Measurements from ENCODE around the gene UBA1.

GRCh38 chrX:47186096-47186740, 7.4 kb upstream of the UBA1 start:
- TF ChIP-seq CBX5 (IDR thresholded peaks at IDR 0.05; ENCODE audit: low read depth) (no peak), MYC (IDR thresholded peaks at IDR 0.05; ENCODE audit: insufficient read depth, insufficient read length, insufficient replicate concordance, low read length, severe bottlenecking) (no peak), POU2F2 (IDR thresholded peaks at IDR 0.05; ENCODE audit: borderline replicate concordance, low read depth, low read length) (no peak), GABPA (IDR thresholded peaks at IDR 0.05; ENCODE audit: low read depth) (no peak)
- TF ChIP-seq, protein P1, sequence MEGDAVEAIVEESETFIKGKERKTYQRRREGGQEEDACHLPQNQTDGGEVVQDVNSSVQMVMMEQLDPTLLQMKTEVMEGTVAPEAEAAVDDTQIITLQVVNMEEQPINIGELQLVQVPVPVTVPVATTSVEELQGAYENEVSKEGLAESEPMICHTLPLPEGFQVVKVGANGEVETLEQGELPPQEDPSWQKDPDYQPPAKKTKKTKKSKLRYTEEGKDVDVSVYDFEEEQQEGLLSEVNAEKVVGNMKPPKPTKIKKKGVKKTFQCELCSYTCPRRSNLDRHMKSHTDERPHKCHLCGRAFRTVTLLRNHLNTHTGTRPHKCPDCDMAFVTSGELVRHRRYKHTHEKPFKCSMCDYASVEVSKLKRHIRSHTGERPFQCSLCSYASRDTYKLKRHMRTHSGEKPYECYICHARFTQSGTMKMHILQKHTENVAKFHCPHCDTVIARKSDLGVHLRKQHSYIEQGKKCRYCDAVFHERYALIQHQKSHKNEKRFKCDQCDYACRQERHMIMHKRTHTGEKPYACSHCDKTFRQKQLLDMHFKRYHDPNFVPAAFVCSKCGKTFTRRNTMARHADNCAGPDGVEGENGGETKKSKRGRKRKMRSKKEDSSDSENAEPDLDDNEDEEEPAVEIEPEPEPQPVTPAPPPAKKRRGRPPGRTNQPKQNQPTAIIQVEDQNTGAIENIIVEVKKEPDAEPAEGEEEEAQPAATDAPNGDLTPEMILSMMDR (IDR thresholded peaks at IDR 0.05 in 2 of 3, conservative IDR thresholded peaks at IDR 0.05 in 1 of 3; ENCODE audit: control insufficient read depth in 2 of 3, extremely low read depth in 1 of 3, insufficient read depth in 1 of 3, low read depth in 3 of 3, low read length in 3 of 3): no peak

All from GM12878 (cell line).